Right lobe of liver (tissue), 6 donors: ENCODE results near the gene PRDM1. TPM values are rescaled to one million over a fixed set of nuclear protein-coding genes. Genes with fewer than 3 reads are reported as not detected.
A peak's percentile ranks its signal among the peaks of the same experiment; 100 is the strongest.

Experiments
- ATAC-seq, 4 donors: fragments of 200-7000 bp; cut with Tn5 transposase; one replicate each; pipeline ENCODE4 v1.9.1; 2020; ENCODE audit warnings: mild to moderate bottlenecking in 4 of 4, moderate library complexity in 4 of 4
- DNase-seq, 3 donors: peaks; one replicate each; pipeline ENCODE4 v3.0.0-alpha.2; 2020
- H3K27ac ChIP-seq, 3 donors: fragments of 200-600 bp; one replicate each; pipeline ENCODE4 v1.8.0; 2022
- H3K27me3 ChIP-seq, 2 donors: fragments of 200-600 bp; one replicate each; pipeline ENCODE4 v1.8.0; 2022
- H3K36me3 ChIP-seq, 4 donors: fragments of 200-600 bp; sonication (generic) in 1 of 4; one replicate each; pipeline versions ENCODE4 v1.5.1 to v1.8.0; 2017 to 2022; ENCODE audit warnings: control low read depth in 1 of 4
- H3K4me1 ChIP-seq, 4 donors: fragments of 200-600 bp; sonication (generic) in 1 of 4; one replicate each; pipeline versions ENCODE4 v1.5.1 to v1.8.0; 2017 to 2022; ENCODE audit warnings: control low read depth in 1 of 4
- H3K4me3 ChIP-seq, 3 donors: fragments of 200-600 bp; one replicate each; pipeline ENCODE4 v1.8.0; 2022
- H3K9me3 ChIP-seq, 4 donors: fragments of 200-600 bp; sonication (generic) in 1 of 4; one replicate each; pipeline versions ENCODE4 v1.5.1 to v1.8.0; 2017 to 2022; ENCODE audit warnings: control low read depth in 1 of 4
- POLR2A ChIP-seq: fragments of 450-650 bp; IDR thresholded peaks from one replicate; pipeline ENCODE4 v1.6.1; 2017; ENCODE audit warnings: antibody characterized with exemption, mild to moderate bottlenecking
- WGBS: methylation state at CpG from one replicate; pipeline ENCODE4 v1.1.6; 2018; ENCODE audit warnings: low coverage, low lambda C conversion rate; ENCODE audit not compliant: insufficient coverage; ENCODE audit errors: missing lambda C conversion rate; 5-methylcytosine and 5-hydroxymethylcytosine counted together
- intact Hi-C, 2 donors: fragments of 100-400 bp; cut with DNase I; formaldehyde crosslinking; loops; one replicate each; pipeline versions ENCODE4 v1.11.2 to v1.14.1; 2022
- total RNA-seq, 6 experiments: library from RNA; depleted of rRNA in 2 of 6; stranded (reverse); fragments of >200 nt in 2 of 6; fragmentation: NEBNext Ultra II Directional in 3 of 6; extraction: Animal tissue kit (Norgen Biotek cat#: 25700) in 3 of 6; gene quantifications; one replicate each; pipeline versions ENCODE4 v1.1.0 to v1.2.4, GENCODE V29; 2016 to 2023
- TF ChIP-seq, protein P1 (sequence below), 4 donors: fragments of 200-600 bp in 3 of 4; fragments of 450-650 bp in 1 of 4; IDR thresholded peaks; one replicate each; pipeline versions ENCODE4 v1.5.1 to v1.8.0; 2016 to 2022; ENCODE audit warnings: antibody characterized with exemption in 4 of 4, mild to moderate bottlenecking in 2 of 4
- donor health status: DM: no; HTN: yes; CAD: no.
- donor health status: DM: no; HTN: no; CAD: no.
- donor health status: DM: no; HTN: no; CAD: no.
- donor health status: DM: no; HTN: yes; CAD: no.
- donor health status: DM: no; HTN: yes; CAD: no.

PRDM1 gene
- total RNA-seq, 6 experiments from 2014 or later = 0.86 to 2.8 (median 1.3) TPM

DNA sequence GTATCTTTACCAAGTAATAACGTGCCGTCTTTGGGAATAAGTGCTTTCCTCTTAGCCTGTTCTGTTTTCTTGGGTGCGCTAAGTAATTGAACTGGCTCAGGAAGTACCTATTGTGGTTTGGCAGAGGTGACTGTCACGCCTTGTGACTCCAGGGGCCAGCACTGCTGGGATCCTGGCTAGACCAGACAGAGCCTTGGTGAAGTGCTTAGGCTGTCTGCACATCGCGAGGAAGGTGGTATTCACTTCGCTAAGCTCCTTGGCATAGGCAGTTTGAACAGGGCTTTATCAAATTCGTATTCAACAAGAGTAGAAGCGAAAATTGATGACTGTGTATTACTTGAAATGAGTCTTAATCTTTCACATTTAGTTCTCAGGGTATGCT lies 17.6 kb downstream of the PRDM1 start:
- peak; percentile 39 to 53 (median 44) for ATAC-seq
- H3K27me3 ChIP-seq = no peaks in the 10 kb centered on the region
- intact Hi-C loops = no loop called here
- DNase-seq = no peak
- peaks cover 0 to 5% (median 0%) of the 10 kb centered on the region in 4 donors for H3K4me1 ChIP-seq
- WGBS = 35% methylated on average over 9 of the region's 9 CpGs
- H3K27ac ChIP-seq = peak overlapping the region in 1 of 3 donors; percentile 5
- no peaks in the 10 kb centered on the region for H3K9me3 ChIP-seq
- TF ChIP-seq POLR2A = no peak
- TF ChIP-seq, protein P1, sequence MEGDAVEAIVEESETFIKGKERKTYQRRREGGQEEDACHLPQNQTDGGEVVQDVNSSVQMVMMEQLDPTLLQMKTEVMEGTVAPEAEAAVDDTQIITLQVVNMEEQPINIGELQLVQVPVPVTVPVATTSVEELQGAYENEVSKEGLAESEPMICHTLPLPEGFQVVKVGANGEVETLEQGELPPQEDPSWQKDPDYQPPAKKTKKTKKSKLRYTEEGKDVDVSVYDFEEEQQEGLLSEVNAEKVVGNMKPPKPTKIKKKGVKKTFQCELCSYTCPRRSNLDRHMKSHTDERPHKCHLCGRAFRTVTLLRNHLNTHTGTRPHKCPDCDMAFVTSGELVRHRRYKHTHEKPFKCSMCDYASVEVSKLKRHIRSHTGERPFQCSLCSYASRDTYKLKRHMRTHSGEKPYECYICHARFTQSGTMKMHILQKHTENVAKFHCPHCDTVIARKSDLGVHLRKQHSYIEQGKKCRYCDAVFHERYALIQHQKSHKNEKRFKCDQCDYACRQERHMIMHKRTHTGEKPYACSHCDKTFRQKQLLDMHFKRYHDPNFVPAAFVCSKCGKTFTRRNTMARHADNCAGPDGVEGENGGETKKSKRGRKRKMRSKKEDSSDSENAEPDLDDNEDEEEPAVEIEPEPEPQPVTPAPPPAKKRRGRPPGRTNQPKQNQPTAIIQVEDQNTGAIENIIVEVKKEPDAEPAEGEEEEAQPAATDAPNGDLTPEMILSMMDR (IDR thresholded peaks at IDR 0.05) = no peak
- no peaks in the 10 kb centered on the region for H3K36me3 ChIP-seq
- H3K4me3 ChIP-seq = no peak overlapping the region

DNA sequence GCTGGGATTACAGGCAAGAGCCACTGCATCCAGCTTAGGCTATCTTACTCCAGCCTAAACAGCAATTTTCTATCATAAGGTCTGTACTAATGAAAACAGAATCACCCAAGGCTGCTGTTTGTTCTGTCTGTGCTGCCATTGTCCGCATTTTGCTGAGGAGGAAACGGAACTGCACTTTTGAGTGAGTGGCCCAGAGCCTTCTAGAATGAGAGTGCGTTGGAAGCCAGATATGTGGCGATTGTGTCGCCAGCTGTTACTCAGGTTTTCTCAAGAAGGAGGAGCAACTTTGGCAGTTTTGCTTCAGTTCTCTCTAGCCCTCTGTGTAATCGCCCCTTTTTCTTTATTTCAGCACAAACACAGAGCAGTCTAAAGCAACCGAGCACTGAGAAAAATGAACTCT lies 18.3 kb downstream of the PRDM1 start:
- 73% methylated on average over 7 of the region's 7 CpGs for WGBS
- DNase-seq (no peak), ATAC-seq (no peak)
- Histone ChIP-seq H3K4me3 (no peak overlapping the region), H3K27me3 (no peaks in the 10 kb centered on the region), H3K27ac (no peak overlapping the region), H3K9me3 (no peaks in the 10 kb centered on the region), H3K36me3 (no peaks in the 10 kb centered on the region), H3K4me1 (peaks cover 0 to 5% (median 0%) of the 10 kb centered on the region in 4 donors)
- no peak for TF ChIP-seq POLR2A
- intact Hi-C loops = no loop called here

DNA sequence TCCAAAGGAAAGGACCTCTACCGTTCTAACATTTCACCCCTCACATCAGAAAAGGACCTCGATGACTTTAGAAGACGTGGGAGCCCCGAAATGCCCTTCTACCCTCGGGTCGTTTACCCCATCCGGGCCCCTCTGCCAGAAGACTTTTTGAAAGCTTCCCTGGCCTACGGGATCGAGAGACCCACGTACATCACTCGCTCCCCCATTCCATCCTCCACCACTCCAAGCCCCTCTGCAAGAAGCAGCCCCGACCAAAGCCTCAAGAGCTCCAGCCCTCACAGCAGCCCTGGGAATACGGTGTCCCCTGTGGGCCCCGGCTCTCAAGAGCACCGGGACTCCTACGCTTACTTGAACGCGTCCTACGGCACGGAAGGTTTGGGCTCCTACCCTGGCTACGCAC lies 18.8 kb downstream of the PRDM1 start:
- TF ChIP-seq, protein P1 (IDR thresholded peaks at IDR 0.05) = no peak
- TF ChIP-seq POLR2A = no peak
- peaks cover 0 to 5% (median 0%) of the 10 kb centered on the region in 4 donors for H3K4me1 ChIP-seq
- no peaks in the 10 kb centered on the region for H3K9me3 ChIP-seq
- no peak overlapping the region for H3K27ac ChIP-seq
- no peak overlapping the region for H3K4me3 ChIP-seq
- 84% methylated on average over 16 of the region's 21 CpGs for WGBS
- DNase-seq (no peak), ATAC-seq (no peak)
- intact Hi-C loops = no loop called here
- H3K36me3 ChIP-seq = no peaks in the 10 kb centered on the region
- H3K27me3 ChIP-seq = no peaks in the 10 kb centered on the region

DNA sequence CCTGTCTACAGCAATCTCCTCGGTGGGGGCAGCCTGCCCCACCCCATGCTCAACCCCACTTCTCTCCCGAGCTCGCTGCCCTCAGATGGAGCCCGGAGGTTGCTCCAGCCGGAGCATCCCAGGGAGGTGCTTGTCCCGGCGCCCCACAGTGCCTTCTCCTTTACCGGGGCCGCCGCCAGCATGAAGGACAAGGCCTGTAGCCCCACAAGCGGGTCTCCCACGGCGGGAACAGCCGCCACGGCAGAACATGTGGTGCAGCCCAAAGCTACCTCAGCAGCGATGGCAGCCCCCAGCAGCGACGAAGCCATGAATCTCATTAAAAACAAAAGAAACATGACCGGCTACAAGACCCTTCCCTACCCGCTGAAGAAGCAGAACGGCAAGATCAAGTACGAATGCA lies 19.4 kb downstream of the PRDM1 start:
- Histone ChIP-seq H3K9me3 (no peaks in the 10 kb centered on the region), H3K36me3 (no peaks in the 10 kb centered on the region), H3K4me3 (no peak overlapping the region), H3K27me3 (no peaks in the 10 kb centered on the region), H3K4me1 (peaks cover 0 to 5% (median 0%) of the 10 kb centered on the region in 4 donors), H3K27ac (no peak overlapping the region)
- 89% methylated on average over 7 of the region's 22 CpGs for WGBS
- intact Hi-C loops = no loop called here
- no peak for TF ChIP-seq POLR2A
- no peak for DNase-seq
- no peak for ATAC-seq

DNA sequence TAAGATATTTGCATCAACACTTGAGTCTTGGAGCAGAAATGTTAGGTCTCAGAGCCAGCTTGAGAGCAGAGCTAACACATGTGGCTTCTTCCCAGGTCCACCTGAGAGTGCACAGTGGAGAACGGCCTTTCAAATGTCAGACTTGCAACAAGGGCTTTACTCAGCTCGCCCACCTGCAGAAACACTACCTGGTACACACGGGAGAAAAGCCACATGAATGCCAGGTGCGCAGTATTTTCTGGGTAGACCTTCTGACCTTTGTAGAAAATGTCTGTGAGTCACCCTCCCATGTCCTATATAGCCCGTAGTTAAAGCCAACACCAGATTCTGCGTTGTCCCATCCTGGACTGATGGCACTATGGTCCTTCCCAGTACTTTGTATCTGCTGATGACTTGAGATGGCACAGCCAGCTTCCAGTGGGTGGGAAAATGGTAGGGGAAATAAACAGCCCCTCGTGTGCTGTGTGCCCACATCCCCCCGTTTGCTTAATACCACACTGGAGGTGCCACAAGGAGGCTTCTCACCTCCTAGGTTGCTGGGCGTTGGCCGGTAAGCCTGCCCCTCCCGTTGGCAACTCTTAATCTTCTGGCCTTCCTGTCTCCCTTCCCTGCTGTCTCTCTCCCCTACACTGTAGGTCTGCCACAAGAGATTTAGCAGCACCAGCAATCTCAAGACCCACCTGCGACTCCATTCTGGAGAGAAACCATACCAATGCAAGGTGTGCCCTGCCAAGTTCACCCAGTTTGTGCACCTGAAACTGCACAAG lies 20.3 kb downstream of the PRDM1 start:
- H3K4me1 ChIP-seq = peaks cover 0 to 5% (median 0%) of the 10 kb centered on the region in 4 donors
- ATAC-seq = no peak
- no peaks in the 10 kb centered on the region for H3K36me3 ChIP-seq
- DNase-seq = no peak
- WGBS = 80% methylated on average over 11 of the region's 12 CpGs
- no peak overlapping the region for H3K4me3 ChIP-seq
- H3K27ac ChIP-seq = no peak overlapping the region
- TF ChIP-seq, protein P1 (IDR thresholded peaks at IDR 0.05) = no peak
- no peak for TF ChIP-seq POLR2A
- no peaks in the 10 kb centered on the region for H3K9me3 ChIP-seq
- H3K27me3 ChIP-seq = no peaks in the 10 kb centered on the region
- intact Hi-C loops = no loop called here
